ENCODE results near the gene ADCY6.

Gene ADCY6

GRCh38 chr12:48782457-48783395 lies 6.2 kb downstream of the ADCY6 start:
- DNase-seq, result no peak

GRCh38 chr12:48781750-48782456 lies 7.0 kb downstream of the ADCY6 start:
- DNase-seq, result no peak

GRCh38 chr12:48780381-48781025 lies 8.4 kb downstream of the ADCY6 start:
- DNase-seq, result no peak

- no peak for DNase-seq
These were observed 9.0 kb downstream of the ADCY6 start for GRCh38 chr12:48779869-48780268.

- DNase-seq, result no peak
These were observed 11.1 kb downstream of the ADCY6 start for GRCh38 chr12:48777501-48778400.

- no peak for DNase-seq
These were observed 11.9 kb downstream of the ADCY6 start for GRCh38 chr12:48776956-48777355.

- DNase-seq, result no peak
These were observed 12.8 kb downstream of the ADCY6 start for GRCh38 chr12:48775991-48776649.

- no peak for DNase-seq
These were observed 13.6 kb downstream of the ADCY6 start for GRCh38 chr12:48775299-48775698.

GRCh38 chr12:48774516-48774915 lies 14.4 kb downstream of the ADCY6 start:
- DNase-seq, result no peak

GRCh38 chr12:48773686-48774085 lies 15.2 kb downstream of the ADCY6 start:
- no peak for DNase-seq

- no peak for DNase-seq
These were observed 17.2 kb downstream of the ADCY6 start for GRCh38 chr12:48771588-48772112.

- no peak for DNase-seq
These were observed 18.1 kb downstream of the ADCY6 start for GRCh38 chr12:48770756-48771155.

- no peak for DNase-seq
These were observed 20.2 kb downstream of the ADCY6 start for GRCh38 chr12:48768736-48769135.

- DNase-seq, result no peak
These were observed 20.7 kb downstream of the ADCY6 start for GRCh38 chr12:48768147-48768546.

- no peak for DNase-seq
These were observed 21.4 kb downstream of the ADCY6 start for GRCh38 chr12:48767521-48767920.

GRCh38 chr12:48767047-48767446 lies 21.8 kb downstream of the ADCY6 start:
- DNase-seq, result no peak

- no peak for DNase-seq
These were observed 23.1 kb downstream of the ADCY6 start for GRCh38 chr12:48765753-48766162.

GRCh38 chr12:48764521-48764920 lies 24.4 kb downstream of the ADCY6 start:
- no peak for DNase-seq

GRCh38 chr12:48758737-48759136 lies 30.2 kb downstream of the ADCY6 start:
- DNase-seq, result no peak

- DNase-seq, result no peak
These were observed 30.7 kb downstream of the ADCY6 start for GRCh38 chr12:48758186-48758585.

- DNase-seq, result no peak
These were observed 38.0 kb downstream of the ADCY6 start for GRCh38 chr12:48750769-48751356.

All from cortex of kidney (tissue), 1 donor.